ENCODE data around the gene PTPRE.

GRCh38 chr10:127866276-127867013 lies 40.5 kb upstream of the PTPRE start:
- TF ChIP-seq CTCF (optimal IDR thresholded peaks at IDR 0.05 in 1 of 3, IDR thresholded peaks at IDR 0.05 in 1 of 3, conservative IDR thresholded peaks at IDR 0.05 in 1 of 3; ENCODE audit: extremely low read depth in 1 of 3, insufficient read depth in 2 of 3, low read length in 3 of 3) (no peak), EZH2 (IDR thresholded peaks at IDR 0.05; ENCODE audit: low read length) (no peak)

Measured in keratinocyte (primary cell).